SK-N-MC (cell line): Measurements from ENCODE around the gene PCYT2.

Experiments used
- DNase-seq: peaks from one replicate; pipeline ENCODE4 v3.0.0-alpha.2; 2011; ENCODE audit warnings: low read depth, low spot score
- H3K27ac ChIP-seq: fragments of 200-600 bp; sonication (generic); 2 replicates; pipeline ENCODE4 v1.5.1; 2016; ENCODE audit warnings: mixed run types
- H3K36me3 ChIP-seq: fragments of 200-600 bp; sonication (generic); 2 replicates; pipeline ENCODE4 v1.6.1; 2017; ENCODE audit warnings: antibody characterized with exemption, low read length, mixed read lengths; ENCODE audit not compliant: insufficient read depth
- H3K4me3 ChIP-seq: fragments of 200-600 bp; sonication (generic); 2 replicates; pipeline ENCODE4 v1.5.1; 2016
- H3K9ac ChIP-seq: fragments of 200-600 bp; sonication (generic); 2 replicates; pipeline ENCODE4 v1.8.0; 2017; ENCODE audit warnings: mixed run types, mixed read lengths; ENCODE audit not compliant: insufficient read length
- H3K9me3 ChIP-seq: fragments of 200-600 bp; sonication (generic); 2 replicates; pipeline ENCODE4 v1.6.1; 2017; ENCODE audit warnings: low read depth, mild to moderate bottlenecking, antibody characterized with exemption, low read length, moderate library complexity, mixed read lengths
- EZH2 ChIP-seq: fragments of 200-600 bp; sonication (generic); IDR thresholded peaks from one replicate; pipeline ENCODE4 v1.6.1; 2017; ENCODE audit warnings: antibody characterized with exemption
- FOXP2 ChIP-seq: optimal IDR thresholded peaks from 2 replicates; pipeline ENCODE3; 2011; ENCODE audit warnings: mild to moderate bottlenecking, moderate library complexity; ENCODE audit not compliant: insufficient read depth; ENCODE audit errors: extremely low read length, control extremely low read depth
- POLR2AphosphoS5 ChIP-seq: IDR thresholded peaks from 2 replicates; pipeline ENCODE4 v1.6.1; 2012; ENCODE audit warnings: mild to moderate bottlenecking, low read depth, low read length, borderline replicate concordance

PCYT2 gene

GRCh38 chr17:81869221-81870130, 41.7 kb downstream of the PCYT2 start:
- DNase-seq: no peak
- TF ChIP-seq FOXP2: no peak
- no peak for TF ChIP-seq EZH2
- no peak; the same call in 1 of the 2 replicates for TF ChIP-seq POLR2AphosphoS5
- Histone ChIP-seq H3K36me3 (peaks cover 29% of the 10 kb centered on the region), H3K27ac (peak overlapping the region; percentile 91), H3K9me3 (no peaks in the 10 kb centered on the region), H3K9ac (peak overlapping the region; percentile 94), H3K4me3 (peak overlapping the region; percentile 82)

GRCh38 chr17:81868674-81869220, 42.5 kb downstream of the PCYT2 start:
- Histone ChIP-seq H3K9ac (no peak overlapping the region), H3K27ac (peak overlapping the region; percentile 91), H3K9me3 (no peaks in the 10 kb centered on the region), H3K36me3 (peaks cover 29% of the 10 kb centered on the region), H3K4me3 (no peak overlapping the region)
- no peak for DNase-seq
- TF ChIP-seq EZH2: no peak
- TF ChIP-seq FOXP2: no peak
- TF ChIP-seq POLR2AphosphoS5: no peak; the same call in 1 of the 2 replicates

- DNase-seq: no peak
- Histone ChIP-seq H3K4me3 (no peak overlapping the region; the same call in 1 of the 2 replicates), H3K9me3 (no peaks in the 10 kb centered on the region), H3K27ac (peak overlapping the region; percentile 91), H3K9ac (peak overlapping the region; percentile 16), H3K36me3 (peaks cover 30% of the 10 kb centered on the region)
- no peak for TF ChIP-seq FOXP2
- no peak for TF ChIP-seq EZH2
- no peak for TF ChIP-seq POLR2AphosphoS5
Observed at GRCh38 chr17:81867991-81868673, 43.1 kb downstream of the PCYT2 start.

- TF ChIP-seq EZH2: no peak
- no peak for TF ChIP-seq FOXP2
- peak; percentile 77 for TF ChIP-seq POLR2AphosphoS5
- H3K27ac ChIP-seq: peak overlapping the region; percentile 91
- H3K36me3 ChIP-seq: peaks cover 31% of the 10 kb centered on the region
- no peak for DNase-seq
- H3K4me3 ChIP-seq: no peak overlapping the region; the same call in 1 of the 2 replicates
- no peaks in the 10 kb centered on the region for H3K9me3 ChIP-seq
- peak overlapping the region; percentile 16 for H3K9ac ChIP-seq
Observed at GRCh38 chr17:81867170-81867990, 43.8 kb downstream of the PCYT2 start.

- Histone ChIP-seq H3K27ac (peak overlapping the region; percentile 91), H3K4me3 (no peak overlapping the region), H3K9ac (no peak overlapping the region), H3K36me3 (peaks cover 31% of the 10 kb centered on the region), H3K9me3 (no peaks in the 10 kb centered on the region)
- no peak for TF ChIP-seq EZH2
- no peak for TF ChIP-seq FOXP2
- no peak; the same call in 1 of the 2 replicates for TF ChIP-seq POLR2AphosphoS5
- no peak for DNase-seq
Observed at GRCh38 chr17:81866440-81867169, 44.6 kb downstream of the PCYT2 start.

GRCh38 chr17:81865733-81866439, 45.3 kb downstream of the PCYT2 start:
- DNase-seq: no peak
- Histone ChIP-seq H3K9me3 (no peaks in the 10 kb centered on the region), H3K27ac (peak overlapping the region; percentile 91), H3K36me3 (peaks cover 31% of the 10 kb centered on the region), H3K4me3 (no peak overlapping the region), H3K9ac (no peak overlapping the region)
- TF ChIP-seq POLR2AphosphoS5: no peak
- TF ChIP-seq EZH2: no peak
- TF ChIP-seq FOXP2: no peak

- Histone ChIP-seq H3K9ac (no peak overlapping the region), H3K36me3 (peaks cover 31% of the 10 kb centered on the region)
Observed at GRCh38 chr17:81865358-81865732, 45.9 kb downstream of the PCYT2 start.

More at GRCh38 chr17:81865358-81865732, 45.9 kb downstream of the PCYT2 start:
- TF ChIP-seq POLR2AphosphoS5 (no peak), FOXP2 (no peak)
- Histone ChIP-seq H3K4me3 (no peak overlapping the region), H3K27ac (peak overlapping the region; percentile 54; the same call in 1 of the 2 replicates), H3K9me3 (no peaks in the 10 kb centered on the region)
- no peak for DNase-seq
